GM12873 (cell line): ENCODE measurements around the gene STAP1.

Experiments used
- TF ChIP-seq, protein P1 (sequence below): IDR thresholded peaks from 2 replicates; pipeline ENCODE4 v1.5.1; 2012; ENCODE audit warnings: low read depth, mild to moderate bottlenecking, moderate library complexity, low read length, control low read depth; ENCODE audit not compliant: insufficient read depth; ENCODE audit errors: missing control alignments

Gene STAP1

GRCh38 chr4:67576538-67576937 is 18.0 kb downstream of the STAP1 start:
- TF ChIP-seq, protein P1, sequence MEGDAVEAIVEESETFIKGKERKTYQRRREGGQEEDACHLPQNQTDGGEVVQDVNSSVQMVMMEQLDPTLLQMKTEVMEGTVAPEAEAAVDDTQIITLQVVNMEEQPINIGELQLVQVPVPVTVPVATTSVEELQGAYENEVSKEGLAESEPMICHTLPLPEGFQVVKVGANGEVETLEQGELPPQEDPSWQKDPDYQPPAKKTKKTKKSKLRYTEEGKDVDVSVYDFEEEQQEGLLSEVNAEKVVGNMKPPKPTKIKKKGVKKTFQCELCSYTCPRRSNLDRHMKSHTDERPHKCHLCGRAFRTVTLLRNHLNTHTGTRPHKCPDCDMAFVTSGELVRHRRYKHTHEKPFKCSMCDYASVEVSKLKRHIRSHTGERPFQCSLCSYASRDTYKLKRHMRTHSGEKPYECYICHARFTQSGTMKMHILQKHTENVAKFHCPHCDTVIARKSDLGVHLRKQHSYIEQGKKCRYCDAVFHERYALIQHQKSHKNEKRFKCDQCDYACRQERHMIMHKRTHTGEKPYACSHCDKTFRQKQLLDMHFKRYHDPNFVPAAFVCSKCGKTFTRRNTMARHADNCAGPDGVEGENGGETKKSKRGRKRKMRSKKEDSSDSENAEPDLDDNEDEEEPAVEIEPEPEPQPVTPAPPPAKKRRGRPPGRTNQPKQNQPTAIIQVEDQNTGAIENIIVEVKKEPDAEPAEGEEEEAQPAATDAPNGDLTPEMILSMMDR: no peak

GRCh38 chr4:67580577-67580976 is 22.1 kb downstream of the STAP1 start:
- TF ChIP-seq, protein P1: no peak

GRCh38 chr4:67581208-67581857 is 22.8 kb downstream of the STAP1 start:
- TF ChIP-seq, protein P1: no peak

DNA sequence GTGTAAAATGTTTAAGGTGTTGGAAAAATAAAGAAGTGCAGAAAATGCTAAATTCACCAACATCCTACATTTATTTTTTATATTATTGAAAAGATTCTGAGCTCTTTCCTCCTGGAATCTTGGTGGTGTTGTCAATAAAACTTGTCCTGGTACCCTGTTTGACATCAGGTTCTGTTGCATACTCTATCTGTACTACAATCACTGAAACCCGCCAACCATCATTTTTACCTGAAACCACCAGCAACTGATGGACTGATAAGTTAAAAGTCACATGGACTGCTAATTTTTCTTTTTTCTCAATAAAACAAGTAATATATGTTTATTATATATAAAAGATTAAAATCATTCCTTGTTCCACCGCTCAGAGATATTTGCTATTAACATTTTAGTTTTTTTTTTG is 23.4 kb downstream of the STAP1 start:
- TF ChIP-seq, protein P1: no peak

DNA sequence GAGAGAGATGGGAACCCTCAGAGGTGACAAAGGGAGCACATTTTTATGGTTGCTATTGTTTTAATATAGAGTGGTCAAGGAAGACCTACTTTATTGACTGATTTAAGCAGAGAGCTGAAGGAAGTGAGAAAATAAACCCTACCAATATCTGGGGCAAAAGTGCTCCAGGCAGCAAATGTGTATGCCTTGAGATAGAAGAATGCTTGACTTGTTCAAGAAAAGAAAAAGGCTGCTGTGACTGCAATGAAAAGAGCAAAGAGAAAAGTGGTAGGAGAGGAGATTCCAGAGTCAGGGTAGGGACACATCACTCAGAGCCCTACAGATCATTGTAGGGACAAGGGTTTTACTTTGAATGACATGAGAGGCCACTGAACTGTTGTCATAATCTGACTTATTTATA is 26.0 kb downstream of the STAP1 start:
- TF ChIP-seq, protein P1: no peak

- TF ChIP-seq, protein P1: no peak
Observed at GRCh38 chr4:67587156-67587555, 28.6 kb downstream of the STAP1 start.

DNA sequence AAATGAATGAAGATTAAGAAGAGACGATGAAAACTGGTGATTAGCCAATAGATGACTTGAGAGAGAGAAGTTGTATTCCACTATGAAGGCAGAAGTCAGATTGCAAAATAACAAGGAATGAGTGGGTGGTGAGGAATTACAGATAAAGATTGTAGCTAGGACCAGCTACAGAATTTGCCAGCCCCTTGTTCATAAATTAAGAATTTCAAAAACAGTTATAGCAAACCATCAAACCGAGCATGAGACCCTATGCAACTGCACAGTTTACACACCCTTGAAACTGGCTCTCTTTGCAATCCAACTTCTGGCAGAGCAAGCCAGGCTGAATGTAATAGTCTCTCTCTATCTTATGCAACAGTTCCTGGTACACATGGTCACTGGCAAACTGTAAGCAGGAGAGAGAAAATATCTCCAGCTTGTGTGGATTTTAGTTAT is 35.2 kb downstream of the STAP1 start:
- TF ChIP-seq, protein P1: no peak
